HepG2 (cell line): ENCODE measurements around the gene PRDX6. TPM values are rescaled to one million over a fixed set of nuclear protein-coding genes. Genes with fewer than 3 reads are reported as not detected.

ENCODE experiments used
- ELF1 ChIP-seq: sonication (generic); formaldehyde crosslinking; IDR thresholded peaks from 2 replicates; pipeline ENCODE4 v1.4.0; 2020; ENCODE audit warnings: missing genetic modification reagents
- NR2C2 ChIP-seq: sonication (generic); formaldehyde crosslinking; IDR thresholded peaks from 2 replicates; pipeline ENCODE4 v1.4.0; 2020; ENCODE audit warnings: missing genetic modification reagents, mild to moderate bottlenecking, moderate library complexity, borderline replicate concordance
- THAP8 ChIP-seq: sonication (generic); formaldehyde crosslinking; IDR thresholded peaks from 2 replicates; pipeline ENCODE4 v1.5.1; 2020; ENCODE audit warnings: missing genetic modification reagents, mild to moderate bottlenecking, borderline replicate concordance
- ZNF318 ChIP-seq: sonication (generic); formaldehyde crosslinking; IDR thresholded peaks from 2 replicates; pipeline ENCODE4 v1.4.0; 2020; ENCODE audit warnings: mild to moderate bottlenecking, missing genetic modification reagents
- ZNF652 ChIP-seq: IDR thresholded peaks from 2 replicates; pipeline ENCODE4 v1.6.1; 2016; ENCODE audit warnings: low read depth, borderline replicate concordance
- ZNF792 ChIP-seq: IDR thresholded peaks from 2 replicates; pipeline ENCODE4 v1.6.1; 2016
- polyA plus RNA-seq, 8 experiments: library from polyadenylated mRNA; depleted of rRNA in 3 of 8; stranded (reverse) in 7 of 8; unstranded in 1 of 8; fragments of >200 nt; fragmentation: Illumina TruSeq in 4 of 8; extraction: Trizol in 4 of 8; gene quantifications; 2 replicates each; pipeline versions ENCODE4 v1.2.1 to v1.2.3, GENCODE V29; 2011 to 2016; ENCODE audit warnings: low read depth in 4 of 8, missing spikeins in 1 of 8, mixed read lengths in 1 of 8; ENCODE audit not compliant: insufficient read depth in 1 of 8
- total RNA-seq, 5 experiments: library from RNA; depleted of rRNA; stranded (reverse); fragments of >200 nt; fragmentation: Illumina TruSeq; extraction: Trizol; gene quantifications; 2 replicates each; pipeline ENCODE4 v1.2.3, GENCODE V29; 2016; ENCODE audit warnings: low read depth in 1 of 5
- TF ChIP-seq, protein P1 (sequence below): sonication (generic); formaldehyde crosslinking; IDR thresholded peaks from 2 replicates; pipeline ENCODE4 v1.9.0; 2021; ENCODE audit warnings: mild to moderate bottlenecking, missing genetic modification reagents
- TF ChIP-seq, protein P2 (sequence below): sonication (generic); formaldehyde crosslinking; IDR thresholded peaks from 2 replicates; pipeline ENCODE4 v1.5.0; 2020; ENCODE audit warnings: missing genetic modification reagents, mild to moderate bottlenecking, borderline replicate concordance

The PRDX6 gene
- total and polyA plus RNA-seq, 2 of the 13 experiments (the other 11 are each of a cell fraction or from before 2014, with no cell fraction given): 224 to 309 TPM

GRCh38 chr1:173475564-173476196, 1.5 kb upstream of the PRDX6 start (continued):
- no peak for TF ChIP-seq ZNF318 (CRISPR knock-in tag)
- no peak for TF ChIP-seq ZNF792
- TF ChIP-seq, protein P1, sequence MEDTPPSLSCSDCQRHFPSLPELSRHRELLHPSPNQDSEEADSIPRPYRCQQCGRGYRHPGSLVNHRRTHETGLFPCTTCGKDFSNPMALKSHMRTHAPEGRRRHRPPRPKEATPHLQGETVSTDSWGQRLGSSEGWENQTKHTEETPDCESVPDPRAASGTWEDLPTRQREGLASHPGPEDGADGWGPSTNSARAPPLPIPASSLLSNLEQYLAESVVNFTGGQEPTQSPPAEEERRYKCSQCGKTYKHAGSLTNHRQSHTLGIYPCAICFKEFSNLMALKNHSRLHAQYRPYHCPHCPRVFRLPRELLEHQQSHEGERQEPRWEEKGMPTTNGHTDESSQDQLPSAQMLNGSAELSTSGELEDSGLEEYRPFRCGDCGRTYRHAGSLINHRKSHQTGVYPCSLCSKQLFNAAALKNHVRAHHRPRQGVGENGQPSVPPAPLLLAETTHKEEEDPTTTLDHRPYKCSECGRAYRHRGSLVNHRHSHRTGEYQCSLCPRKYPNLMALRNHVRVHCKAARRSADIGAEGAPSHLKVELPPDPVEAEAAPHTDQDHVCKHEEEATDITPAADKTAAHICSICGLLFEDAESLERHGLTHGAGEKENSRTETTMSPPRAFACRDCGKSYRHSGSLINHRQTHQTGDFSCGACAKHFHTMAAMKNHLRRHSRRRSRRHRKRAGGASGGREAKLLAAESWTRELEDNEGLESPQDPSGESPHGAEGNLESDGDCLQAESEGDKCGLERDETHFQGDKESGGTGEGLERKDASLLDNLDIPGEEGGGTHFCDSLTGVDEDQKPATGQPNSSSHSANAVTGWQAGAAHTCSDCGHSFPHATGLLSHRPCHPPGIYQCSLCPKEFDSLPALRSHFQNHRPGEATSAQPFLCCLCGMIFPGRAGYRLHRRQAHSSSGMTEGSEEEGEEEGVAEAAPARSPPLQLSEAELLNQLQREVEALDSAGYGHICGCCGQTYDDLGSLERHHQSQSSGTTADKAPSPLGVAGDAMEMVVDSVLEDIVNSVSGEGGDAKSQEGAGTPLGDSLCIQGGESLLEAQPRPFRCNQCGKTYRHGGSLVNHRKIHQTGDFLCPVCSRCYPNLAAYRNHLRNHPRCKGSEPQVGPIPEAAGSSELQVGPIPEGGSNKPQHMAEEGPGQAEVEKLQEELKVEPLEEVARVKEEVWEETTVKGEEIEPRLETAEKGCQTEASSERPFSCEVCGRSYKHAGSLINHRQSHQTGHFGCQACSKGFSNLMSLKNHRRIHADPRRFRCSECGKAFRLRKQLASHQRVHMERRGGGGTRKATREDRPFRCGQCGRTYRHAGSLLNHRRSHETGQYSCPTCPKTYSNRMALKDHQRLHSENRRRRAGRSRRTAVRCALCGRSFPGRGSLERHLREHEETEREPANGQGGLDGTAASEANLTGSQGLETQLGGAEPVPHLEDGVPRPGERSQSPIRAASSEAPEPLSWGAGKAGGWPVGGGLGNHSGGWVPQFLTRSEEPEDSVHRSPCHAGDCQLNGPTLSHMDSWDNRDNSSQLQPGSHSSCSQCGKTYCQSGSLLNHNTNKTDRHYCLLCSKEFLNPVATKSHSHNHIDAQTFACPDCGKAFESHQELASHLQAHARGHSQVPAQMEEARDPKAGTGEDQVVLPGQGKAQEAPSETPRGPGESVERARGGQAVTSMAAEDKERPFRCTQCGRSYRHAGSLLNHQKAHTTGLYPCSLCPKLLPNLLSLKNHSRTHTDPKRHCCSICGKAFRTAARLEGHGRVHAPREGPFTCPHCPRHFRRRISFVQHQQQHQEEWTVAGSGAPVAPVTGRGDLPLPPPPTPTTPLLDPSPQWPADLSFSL (CRISPR knock-in tag): no peak
- no peak for TF ChIP-seq THAP8 (CRISPR knock-in tag)
- TF ChIP-seq, protein P2, sequence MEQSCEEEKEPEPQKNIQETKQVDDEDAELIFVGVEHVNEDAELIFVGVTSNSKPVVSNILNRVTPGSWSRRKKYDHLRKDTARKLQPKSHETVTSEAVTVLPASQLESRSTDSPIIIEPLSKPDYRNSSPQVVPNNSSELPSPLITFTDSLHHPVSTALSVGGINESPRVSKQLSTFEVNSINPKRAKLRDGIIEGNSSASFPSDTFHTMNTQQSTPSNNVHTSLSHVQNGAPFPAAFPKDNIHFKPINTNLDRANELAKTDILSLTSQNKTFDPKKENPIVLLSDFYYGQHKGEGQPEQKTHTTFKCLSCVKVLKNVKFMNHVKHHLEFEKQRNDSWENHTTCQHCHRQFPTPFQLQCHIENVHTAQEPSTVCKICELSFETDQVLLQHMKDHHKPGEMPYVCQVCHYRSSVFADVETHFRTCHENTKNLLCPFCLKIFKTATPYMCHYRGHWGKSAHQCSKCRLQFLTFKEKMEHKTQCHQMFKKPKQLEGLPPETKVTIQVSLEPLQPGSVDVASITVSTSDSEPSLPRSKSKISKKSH (CRISPR knock-in tag): no peak
- TF ChIP-seq NR2C2: no peak
- TF ChIP-seq ZNF652: peak; percentile 79
- TF ChIP-seq ELF1 (CRISPR knock-in tag): no peak
